ENCODE data around the gene SLC9C1.

DNA sequence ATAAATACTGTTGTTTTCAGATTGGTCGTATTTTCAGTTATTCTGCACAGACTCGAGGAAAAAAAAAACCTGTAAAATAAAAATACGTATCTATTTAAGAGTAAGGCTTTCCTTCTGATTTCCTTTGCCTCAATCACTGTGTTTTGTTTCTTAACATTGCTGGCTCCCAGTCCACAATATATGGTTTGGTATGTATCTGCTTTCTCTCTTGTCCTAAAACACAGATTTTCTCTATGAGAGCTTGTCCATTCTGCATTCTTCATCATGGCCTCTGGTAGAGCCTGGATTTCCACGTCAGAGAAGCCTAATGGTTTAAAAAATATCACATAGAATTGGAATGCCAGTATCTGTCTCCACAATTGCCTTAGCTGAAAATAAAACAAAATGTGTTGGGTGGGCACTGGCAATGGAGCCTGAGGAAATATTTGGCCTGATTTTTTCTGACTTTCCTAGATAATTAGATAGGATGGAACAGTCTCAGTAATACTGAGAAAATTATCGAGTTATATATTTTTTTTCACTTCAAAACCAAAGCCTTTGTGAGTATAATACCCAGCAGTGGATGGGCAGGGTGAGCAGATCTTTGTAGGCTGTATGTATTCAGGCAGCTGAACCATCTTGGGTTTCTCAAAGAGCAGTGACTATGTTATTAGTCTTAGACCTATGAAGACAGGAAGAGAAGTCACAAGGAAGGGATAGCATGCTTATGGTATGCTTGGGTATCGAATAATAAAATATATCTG lies 40.8 kb upstream of the SLC9C1 start:
- TF ChIP-seq, protein P1, sequence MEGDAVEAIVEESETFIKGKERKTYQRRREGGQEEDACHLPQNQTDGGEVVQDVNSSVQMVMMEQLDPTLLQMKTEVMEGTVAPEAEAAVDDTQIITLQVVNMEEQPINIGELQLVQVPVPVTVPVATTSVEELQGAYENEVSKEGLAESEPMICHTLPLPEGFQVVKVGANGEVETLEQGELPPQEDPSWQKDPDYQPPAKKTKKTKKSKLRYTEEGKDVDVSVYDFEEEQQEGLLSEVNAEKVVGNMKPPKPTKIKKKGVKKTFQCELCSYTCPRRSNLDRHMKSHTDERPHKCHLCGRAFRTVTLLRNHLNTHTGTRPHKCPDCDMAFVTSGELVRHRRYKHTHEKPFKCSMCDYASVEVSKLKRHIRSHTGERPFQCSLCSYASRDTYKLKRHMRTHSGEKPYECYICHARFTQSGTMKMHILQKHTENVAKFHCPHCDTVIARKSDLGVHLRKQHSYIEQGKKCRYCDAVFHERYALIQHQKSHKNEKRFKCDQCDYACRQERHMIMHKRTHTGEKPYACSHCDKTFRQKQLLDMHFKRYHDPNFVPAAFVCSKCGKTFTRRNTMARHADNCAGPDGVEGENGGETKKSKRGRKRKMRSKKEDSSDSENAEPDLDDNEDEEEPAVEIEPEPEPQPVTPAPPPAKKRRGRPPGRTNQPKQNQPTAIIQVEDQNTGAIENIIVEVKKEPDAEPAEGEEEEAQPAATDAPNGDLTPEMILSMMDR (optimal IDR thresholded peaks at IDR 0.05 in 1 of 3, IDR thresholded peaks at IDR 0.05 in 1 of 3, conservative IDR thresholded peaks at IDR 0.05 in 1 of 3; ENCODE audit: extremely low read depth in 1 of 3, insufficient read depth in 2 of 3, low read length in 3 of 3) = no peak
- TF ChIP-seq EZH2 (IDR thresholded peaks at IDR 0.05; ENCODE audit: low read length) = no peak

Measured in keratinocyte (primary cell).